Measurements from ENCODE around the gene ACAP1. TPM values are rescaled to one million over a fixed set of nuclear protein-coding genes. Genes with fewer than 3 reads are reported as not detected.

Gene ACAP1
- total RNA-seq, 3 donors from 2014 or later = 3.4 to 6.6 (median 5.2) TPM

- DNase-seq (ENCODE audit: low spot score in 2 of 2) = no peak
- Histone ChIP-seq H3K27me3 (no peaks in the 10 kb centered on the region), H3K27ac (no peak overlapping the region), H3K4me1 (no peaks in the 10 kb centered on the region), H3K36me3 (no peaks in the 10 kb centered on the region), H3K9me3 (no peaks in the 10 kb centered on the region), H3K4me3 (no peak overlapping the region)
- intact Hi-C loops (cut with DNase I; ENCODE audit: low total_unique reads) = no loop called here
- no peak for TF ChIP-seq POLR2A (IDR thresholded peaks at IDR 0.05)
- TF ChIP-seq, protein P1, sequence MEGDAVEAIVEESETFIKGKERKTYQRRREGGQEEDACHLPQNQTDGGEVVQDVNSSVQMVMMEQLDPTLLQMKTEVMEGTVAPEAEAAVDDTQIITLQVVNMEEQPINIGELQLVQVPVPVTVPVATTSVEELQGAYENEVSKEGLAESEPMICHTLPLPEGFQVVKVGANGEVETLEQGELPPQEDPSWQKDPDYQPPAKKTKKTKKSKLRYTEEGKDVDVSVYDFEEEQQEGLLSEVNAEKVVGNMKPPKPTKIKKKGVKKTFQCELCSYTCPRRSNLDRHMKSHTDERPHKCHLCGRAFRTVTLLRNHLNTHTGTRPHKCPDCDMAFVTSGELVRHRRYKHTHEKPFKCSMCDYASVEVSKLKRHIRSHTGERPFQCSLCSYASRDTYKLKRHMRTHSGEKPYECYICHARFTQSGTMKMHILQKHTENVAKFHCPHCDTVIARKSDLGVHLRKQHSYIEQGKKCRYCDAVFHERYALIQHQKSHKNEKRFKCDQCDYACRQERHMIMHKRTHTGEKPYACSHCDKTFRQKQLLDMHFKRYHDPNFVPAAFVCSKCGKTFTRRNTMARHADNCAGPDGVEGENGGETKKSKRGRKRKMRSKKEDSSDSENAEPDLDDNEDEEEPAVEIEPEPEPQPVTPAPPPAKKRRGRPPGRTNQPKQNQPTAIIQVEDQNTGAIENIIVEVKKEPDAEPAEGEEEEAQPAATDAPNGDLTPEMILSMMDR (IDR thresholded peaks at IDR 0.05) = no peak
- TF ChIP-seq POLR2AphosphoS5 (IDR thresholded peaks at IDR 0.05) = no peak
These were observed 9.3 kb upstream of the ACAP1 start for GRCh38 chr17:7327056-7327455.

- Histone ChIP-seq H3K36me3 (no peaks in the 10 kb centered on the region), H3K27ac (no peak overlapping the region), H3K4me3 (no peak overlapping the region), H3K4me1 (no peaks in the 10 kb centered on the region), H3K9me3 (no peaks in the 10 kb centered on the region), H3K27me3 (no peaks in the 10 kb centered on the region)
- TF ChIP-seq POLR2A (IDR thresholded peaks at IDR 0.05) (no peak), POLR2AphosphoS5 (IDR thresholded peaks at IDR 0.05) (no peak)
- TF ChIP-seq, protein P1 (IDR thresholded peaks at IDR 0.05) = no peak
- DNase-seq (ENCODE audit: low spot score in 2 of 2) = no peak
- intact Hi-C loops (cut with DNase I; ENCODE audit: low total_unique reads) = no loop called here
These were observed 8.8 kb upstream of the ACAP1 start for GRCh38 chr17:7327501-7327900.

GRCh38 chr17:7328009-7328408 is 8.3 kb upstream of the ACAP1 start:
- TF ChIP-seq, protein P1 (IDR thresholded peaks at IDR 0.05) = no peak
- TF ChIP-seq POLR2AphosphoS5 (IDR thresholded peaks at IDR 0.05) = no peak
- no peak for TF ChIP-seq POLR2A (IDR thresholded peaks at IDR 0.05)
- Histone ChIP-seq H3K36me3 (no peaks in the 10 kb centered on the region), H3K27me3 (no peaks in the 10 kb centered on the region), H3K4me3 (peak overlapping the region in 2 of 3 donors; percentile 86 to 90), H3K4me1 (no peaks in the 10 kb centered on the region), H3K27ac (no peak overlapping the region), H3K9me3 (no peaks in the 10 kb centered on the region)
- intact Hi-C loops (cut with DNase I; ENCODE audit: low total_unique reads) = no loop called here
- DNase-seq (ENCODE audit: low spot score in 2 of 2) = no peak

GRCh38 chr17:7328840-7329373 is 7.4 kb upstream of the ACAP1 start, which contains the start of gene NEURL4:
TSS of gene NEURL4 (minus strand) at chr17:7329335. CDS start at chr17:7329312, 23 bp downstream.
- intact Hi-C loops (cut with DNase I; ENCODE audit: low total_unique reads) = no loop called here
- DNase-seq (ENCODE audit: low spot score in 2 of 2) = no peak

DNA sequence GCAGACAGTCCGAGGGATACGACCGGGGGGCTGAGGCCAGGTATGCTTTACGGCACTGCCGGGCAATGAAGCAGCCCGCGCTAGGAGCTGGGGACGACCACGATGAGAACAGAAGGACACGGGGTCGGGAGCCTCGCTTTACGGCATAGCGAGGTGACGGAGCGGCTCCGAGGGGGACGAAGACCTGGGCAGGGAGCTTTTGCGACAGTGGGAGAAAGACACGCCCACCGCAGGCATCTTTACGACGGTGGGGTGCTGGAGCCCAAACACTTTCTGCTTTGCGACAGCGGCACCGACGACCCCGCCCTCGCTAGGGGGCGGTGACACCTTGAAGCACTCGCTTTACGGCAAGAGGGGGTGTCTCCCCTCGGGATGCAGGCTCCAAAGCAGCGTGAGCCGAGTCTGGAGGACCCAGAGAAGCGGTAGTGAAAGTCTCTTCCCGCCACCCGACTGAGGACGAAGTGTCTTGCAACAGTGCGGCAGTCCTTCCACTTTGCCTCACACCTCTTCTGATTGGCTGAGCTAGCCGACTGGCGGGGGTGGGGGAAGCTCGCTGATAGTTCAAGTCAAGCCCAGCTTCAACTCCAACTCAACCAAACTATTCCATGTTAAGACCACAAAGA is 6.8 kb upstream of the ACAP1 start:
- no peaks in the 10 kb centered on the region for H3K36me3 ChIP-seq
- H3K4me1 ChIP-seq = no peaks in the 10 kb centered on the region
- peak overlapping the region; percentile 94 to 96 for H3K27ac ChIP-seq
- H3K4me3 ChIP-seq = peak overlapping the region; percentile 77 to 90 (median 86)
- peak; percentile 95 to 98 for DNase-seq (ENCODE audit: low spot score in 2 of 2)
- TF ChIP-seq POLR2A (IDR thresholded peaks at IDR 0.05) (peak; percentile 75), POLR2AphosphoS5 (IDR thresholded peaks at IDR 0.05) (peak; percentile 82 to 94 (median 92))
- TF ChIP-seq, protein P1 (IDR thresholded peaks at IDR 0.05) = no peak
- intact Hi-C loops (cut with DNase I; ENCODE audit: low total_unique reads) = no loop called here
- no peaks in the 10 kb centered on the region for H3K9me3 ChIP-seq
- peaks cover 0 to under 1% of the 10 kb centered on the region in 2 donors for H3K27me3 ChIP-seq

More at GRCh38 chr17:7328840-7329373, 7.4 kb upstream of the ACAP1 start, which contains the start of gene NEURL4:
- H3K27ac ChIP-seq = peak within 1 kb of the TSS; percentile 94 to 96
- H3K27me3 ChIP-seq = no peaks in the 10 kb centered on the region
- no peaks in the 10 kb centered on the region for H3K36me3 ChIP-seq
- no peaks in the 10 kb centered on the region for H3K9me3 ChIP-seq
- peak within 1 kb of the TSS; percentile 77 to 90 (median 86) for H3K4me3 ChIP-seq
- no peaks in the 10 kb centered on the region for H3K4me1 ChIP-seq
- TF ChIP-seq, protein P1 (IDR thresholded peaks at IDR 0.05) = no peak
- TF ChIP-seq POLR2AphosphoS5 (IDR thresholded peaks at IDR 0.05) (no peak), POLR2A (IDR thresholded peaks at IDR 0.05) (no peak)

All from breast epithelium (tissue), 4 donors.